ENCODE measurements around the gene DBR1. TPM values are rescaled to one million over a fixed set of nuclear protein-coding genes. Genes with fewer than 3 reads are reported as not detected.

The DBR1 gene
- total and polyA plus RNA-seq, 2 donors from 2014 or later, result 8.5 to 18.9 TPM

- peaks cover 0 to 1% (median 0%) of the 10 kb centered on the region in 3 donors for H3K36me3 ChIP-seq (ENCODE audit: control insufficient read depth in 2 of 3, insufficient read depth in 3 of 3, low read length in 3 of 3)
- no peaks in the 10 kb centered on the region for H3K9me3 ChIP-seq (ENCODE audit: control insufficient read depth in 2 of 3, insufficient read depth in 1 of 3, low read length in 3 of 3)
- no peak overlapping the region for H3K4me3 ChIP-seq (ENCODE audit: low read length in 3 of 3)
- H3K27ac ChIP-seq (ENCODE audit: low read depth in 2 of 2, low read length in 2 of 2), result no peak overlapping the region
- no peak for TF ChIP-seq CTCF (IDR thresholded peaks at IDR 0.05; ENCODE audit: borderline replicate concordance, extremely low read depth, insufficient read depth)
- no peaks in the 10 kb centered on the region for H3K27me3 ChIP-seq (ENCODE audit: control insufficient read depth, insufficient read depth, low read length)
- no peaks in the 10 kb centered on the region for H3K4me1 ChIP-seq (ENCODE audit: control insufficient read depth in 2 of 3, insufficient read depth in 2 of 3, low read depth in 1 of 3, low read length in 3 of 3)
- no peak overlapping the region for H3K9ac ChIP-seq (ENCODE audit: low read length in 3 of 3)
- FAIRE-seq (no peak), DNase-seq (no peak)
- intact Hi-C loops (cut with DNase I), result no loop called here
Measured at GRCh38 chr3:138197524-138197923, 22.8 kb upstream of the DBR1 start.

- Histone ChIP-seq H3K9me3 (ENCODE audit: control insufficient read depth in 2 of 3, insufficient read depth in 1 of 3, low read length in 3 of 3) (no peaks in the 10 kb centered on the region), H3K4me3 (ENCODE audit: low read length in 3 of 3) (no peak overlapping the region), H3K9ac (ENCODE audit: low read length in 3 of 3) (no peak overlapping the region), H3K4me1 (ENCODE audit: control insufficient read depth in 2 of 3, insufficient read depth in 2 of 3, low read depth in 1 of 3, low read length in 3 of 3) (no peaks in the 10 kb centered on the region), H3K27ac (ENCODE audit: low read depth in 2 of 2, low read length in 2 of 2) (no peak overlapping the region), H3K36me3 (ENCODE audit: control insufficient read depth in 2 of 3, insufficient read depth in 3 of 3, low read length in 3 of 3) (peaks cover 0 to 2% (median 0%) of the 10 kb centered on the region in 3 donors), H3K27me3 (ENCODE audit: control insufficient read depth, insufficient read depth, low read length) (no peaks in the 10 kb centered on the region)
- DNase-seq (peak in 3 of 5 donors; percentile 40 to 56 (median 46)), FAIRE-seq (no peak)
- intact Hi-C loops (cut with DNase I), result no loop called here
- no peak for TF ChIP-seq CTCF (IDR thresholded peaks at IDR 0.05; ENCODE audit: borderline replicate concordance, extremely low read depth, insufficient read depth)
Measured at GRCh38 chr3:138197058-138197457, 22.3 kb upstream of the DBR1 start.

- Histone ChIP-seq H3K9me3 (ENCODE audit: control insufficient read depth in 2 of 3, insufficient read depth in 1 of 3, low read length in 3 of 3) (no peaks in the 10 kb centered on the region), H3K27ac (ENCODE audit: low read depth in 2 of 2, low read length in 2 of 2) (no peak overlapping the region), H3K36me3 (ENCODE audit: control insufficient read depth in 2 of 3, insufficient read depth in 3 of 3, low read length in 3 of 3) (peaks cover 0 to 2% (median 2%) of the 10 kb centered on the region in 3 donors), H3K4me3 (ENCODE audit: low read length in 3 of 3) (no peak overlapping the region), H3K27me3 (ENCODE audit: control insufficient read depth, insufficient read depth, low read length) (no peaks in the 10 kb centered on the region), H3K9ac (ENCODE audit: low read length in 3 of 3) (no peak overlapping the region), H3K4me1 (ENCODE audit: control insufficient read depth in 2 of 3, insufficient read depth in 2 of 3, low read depth in 1 of 3, low read length in 3 of 3) (no peaks in the 10 kb centered on the region)
- DNase-seq, result no peak
- no peak for TF ChIP-seq CTCF (IDR thresholded peaks at IDR 0.05; ENCODE audit: borderline replicate concordance, extremely low read depth, insufficient read depth)
- intact Hi-C loops (cut with DNase I), result no loop called here
- FAIRE-seq, result no peak
Measured at GRCh38 chr3:138196023-138196422, 21.3 kb upstream of the DBR1 start.

GRCh38 chr3:138195481-138195880, 20.8 kb upstream of the DBR1 start:
- DNase-seq (no peak), FAIRE-seq (no peak)
- no peak for TF ChIP-seq CTCF (IDR thresholded peaks at IDR 0.05; ENCODE audit: borderline replicate concordance, extremely low read depth, insufficient read depth)
- no peaks in the 10 kb centered on the region for H3K27me3 ChIP-seq (ENCODE audit: control insufficient read depth, insufficient read depth, low read length)
- no peaks in the 10 kb centered on the region for H3K9me3 ChIP-seq (ENCODE audit: control insufficient read depth in 2 of 3, insufficient read depth in 1 of 3, low read length in 3 of 3)
- H3K36me3 ChIP-seq (ENCODE audit: control insufficient read depth in 2 of 3, insufficient read depth in 3 of 3, low read length in 3 of 3), result peaks cover 0 to 2% (median 2%) of the 10 kb centered on the region in 3 donors
- no peak overlapping the region for H3K9ac ChIP-seq (ENCODE audit: low read length in 3 of 3)
- no peak overlapping the region for H3K27ac ChIP-seq (ENCODE audit: low read depth in 2 of 2, low read length in 2 of 2)
- H3K4me1 ChIP-seq (ENCODE audit: control insufficient read depth in 2 of 3, insufficient read depth in 2 of 3, low read depth in 1 of 3, low read length in 3 of 3), result no peaks in the 10 kb centered on the region
- no peak overlapping the region for H3K4me3 ChIP-seq (ENCODE audit: low read length in 3 of 3)
- intact Hi-C loops (cut with DNase I), result no loop called here
